LHCN-M2 (cell line): ENCODE results near the gene HSD17B1. TPM values are rescaled to one million over a fixed set of nuclear protein-coding genes. Genes with fewer than 3 reads are reported as not detected.
A peak's percentile ranks its signal among the peaks of the same experiment; 100 is the strongest.

ENCODE experiments used
- DNase-seq: peaks from one replicate; pipeline ENCODE4 v3.0.0-alpha.2; 2012; ENCODE audit warnings: low read depth
- total RNA-seq: library from RNA; depleted of rRNA; stranded (reverse); fragments of >200 nt; gene quantifications from 2 replicates; pipeline ENCODE4 v1.2.3, GENCODE V29; 2014

Gene HSD17B1
- total RNA-seq, 1 experiment from 2014 or later: 0.34 TPM

DNA sequence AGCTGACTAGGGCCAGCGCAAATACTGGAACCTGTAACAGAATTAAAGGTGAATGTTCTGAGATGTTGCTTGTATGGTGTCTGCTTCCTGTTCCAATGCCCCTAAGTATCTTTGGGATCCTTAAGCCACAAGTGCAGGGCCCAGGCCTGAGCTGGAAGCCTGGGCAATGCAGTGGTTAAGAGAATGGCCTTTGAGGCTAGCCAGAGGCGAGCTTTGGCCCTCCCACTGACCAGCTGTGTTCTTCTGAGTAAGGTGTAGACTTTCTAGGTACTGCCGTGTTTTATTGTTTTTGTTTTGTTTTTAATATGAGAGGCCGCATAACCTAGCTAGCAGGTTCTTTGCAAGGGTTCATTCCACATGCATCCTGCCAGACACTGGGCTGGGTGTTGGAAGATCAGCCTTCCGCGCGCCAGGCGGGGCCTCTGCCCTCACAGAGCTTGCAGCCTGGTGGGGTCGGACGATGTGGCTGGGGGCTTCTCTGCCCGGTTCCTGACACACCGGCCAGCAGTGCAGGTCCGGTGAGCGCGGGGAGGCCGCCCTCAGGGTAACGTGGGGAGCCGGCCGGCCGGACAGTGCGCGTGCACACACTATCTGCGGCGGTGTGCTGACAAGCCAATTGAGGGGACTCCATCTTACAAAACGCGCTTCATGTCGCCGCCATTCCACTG, 13.6 kb downstream of the HSD17B1 start:
- no peak for DNase-seq

GRCh38 chr17:42566883-42567573, 14.3 kb downstream of the HSD17B1 start, which contains the start of gene MLX:
MLX (plus strand) TSS chr17:42567100; CDS start chr17:42567125, 25 bp downstream.
- peak; percentile 86 for DNase-seq

DNA sequence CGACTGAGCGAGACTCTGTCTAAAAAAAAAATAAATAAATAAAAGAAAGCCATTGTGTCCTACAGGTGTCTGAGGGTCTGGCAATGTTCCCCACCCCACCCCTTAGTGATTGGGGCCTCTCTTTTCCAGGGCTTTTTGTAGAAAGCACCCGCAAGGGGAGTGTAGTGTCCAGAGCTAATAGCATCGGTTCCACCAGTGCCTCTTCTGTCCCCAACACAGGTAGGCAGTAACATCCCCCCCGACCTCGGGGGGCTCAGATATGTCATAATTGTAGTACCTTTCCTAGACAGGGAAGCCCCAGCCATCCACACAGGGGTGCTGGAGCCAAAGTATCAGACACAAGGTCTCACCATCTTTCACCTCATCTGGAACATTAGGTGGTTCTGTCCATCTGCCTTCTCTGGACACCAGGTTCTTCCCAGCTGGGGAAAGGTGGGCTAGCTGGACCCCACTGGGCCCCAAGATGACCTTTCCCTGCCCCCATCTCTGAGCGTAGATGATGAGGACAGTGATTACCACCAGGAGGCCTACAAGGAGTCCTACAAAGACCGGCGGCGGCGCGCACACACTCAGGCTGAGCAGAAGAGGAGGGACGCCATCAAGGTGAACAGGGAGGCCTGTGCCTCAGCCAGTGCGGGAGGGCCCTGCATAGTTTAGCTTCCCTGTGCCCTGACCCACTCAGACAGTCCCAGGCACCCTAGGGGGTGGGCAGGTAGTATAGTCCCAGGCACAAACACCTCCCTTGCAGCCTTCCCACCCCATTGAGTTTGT, 15.8 kb downstream of the HSD17B1 start:
- DNase-seq: no peak

DNA sequence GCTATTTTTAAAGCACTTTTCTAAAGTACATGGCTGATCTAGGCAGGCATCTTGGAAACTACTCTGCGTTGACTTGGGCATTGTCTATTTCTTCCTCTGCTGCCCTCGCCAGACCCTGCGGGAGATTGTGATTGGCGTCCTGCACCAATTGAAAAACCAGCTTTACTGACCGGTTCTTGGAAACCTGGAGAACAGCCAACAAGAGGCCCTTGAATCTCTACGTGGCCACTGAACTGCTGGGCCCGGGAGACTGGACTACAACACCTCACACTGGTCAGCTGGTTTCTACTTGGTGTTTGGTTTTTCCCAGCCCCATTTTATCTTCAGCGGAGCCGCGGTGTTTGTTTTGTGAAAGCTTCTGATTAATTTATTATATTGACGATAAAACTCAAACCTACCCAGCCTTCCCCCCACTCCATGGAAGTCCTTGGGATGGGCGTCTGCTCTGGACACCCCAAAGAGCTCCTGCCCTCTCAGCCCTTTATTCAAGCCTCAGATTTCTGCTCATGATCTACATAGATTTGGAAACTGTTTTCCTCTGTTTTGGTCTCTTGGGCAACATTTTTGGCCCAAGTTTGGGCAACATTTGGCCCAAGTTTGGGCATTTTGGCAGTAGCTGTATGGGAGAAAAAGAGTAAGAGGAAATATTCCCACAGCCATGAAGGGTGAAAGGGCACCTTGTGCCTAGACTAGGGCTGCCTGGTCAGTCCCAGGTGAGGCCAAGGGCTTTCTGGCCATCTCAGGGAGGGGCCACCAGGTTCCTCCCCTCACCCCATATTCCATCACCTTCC, 18.9 kb downstream of the HSD17B1 start:
- no peak for DNase-seq

GRCh38 chr17:42573095-42573494, 20.4 kb downstream of the HSD17B1 start:
- DNase-seq: no peak

DNA sequence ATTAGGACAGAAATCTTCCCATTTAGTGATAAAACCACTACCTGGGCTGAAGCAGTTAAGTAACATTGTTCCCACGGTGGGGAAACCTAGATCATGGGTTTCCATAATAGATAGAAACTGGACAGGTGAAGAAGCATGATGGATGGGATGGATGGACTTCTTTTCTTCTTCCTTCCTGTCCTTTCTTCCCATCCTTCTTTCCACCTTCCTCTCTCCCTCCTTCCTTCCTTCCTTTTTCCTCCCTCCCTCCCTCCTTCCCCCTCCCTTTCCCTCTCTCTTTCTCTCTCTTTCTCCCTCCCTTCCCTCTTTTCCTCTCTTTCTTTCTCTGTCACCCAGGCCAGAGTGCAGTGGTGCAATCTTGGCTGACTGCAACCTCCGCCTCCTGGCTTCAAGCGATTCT, 21.7 kb downstream of the HSD17B1 start:
- DNase-seq: no peak

DNA sequence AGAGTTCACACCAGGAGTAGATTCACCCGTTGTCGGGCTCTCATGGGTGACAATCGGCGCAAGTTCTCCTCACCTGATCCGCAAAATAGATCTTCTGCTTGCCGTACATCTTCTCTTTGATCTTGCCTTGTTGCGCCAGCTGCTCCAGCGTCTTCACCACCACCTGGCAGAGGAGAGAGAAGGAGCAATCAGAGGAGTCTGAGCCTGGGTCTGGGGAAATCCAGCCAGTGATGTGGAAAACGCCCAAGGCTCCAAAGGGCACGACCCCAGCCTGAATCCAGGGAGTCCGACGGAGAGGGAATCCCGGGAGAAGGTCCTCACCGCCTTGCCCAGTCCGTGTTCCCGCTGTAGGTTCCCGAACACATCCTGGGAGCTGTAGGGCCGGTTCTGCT, 24.4 kb downstream of the HSD17B1 start:
- DNase-seq: no peak

- DNase-seq: peak; percentile 92
Observed at GRCh38 chr17:42577532-42578281, 25.0 kb downstream of the HSD17B1 start, which contains the start of gene PSMC3IP. PSMC3IP (minus strand) TSS chr17:42577729; CDS start chr17:42577686, 43 bp downstream.

DNA sequence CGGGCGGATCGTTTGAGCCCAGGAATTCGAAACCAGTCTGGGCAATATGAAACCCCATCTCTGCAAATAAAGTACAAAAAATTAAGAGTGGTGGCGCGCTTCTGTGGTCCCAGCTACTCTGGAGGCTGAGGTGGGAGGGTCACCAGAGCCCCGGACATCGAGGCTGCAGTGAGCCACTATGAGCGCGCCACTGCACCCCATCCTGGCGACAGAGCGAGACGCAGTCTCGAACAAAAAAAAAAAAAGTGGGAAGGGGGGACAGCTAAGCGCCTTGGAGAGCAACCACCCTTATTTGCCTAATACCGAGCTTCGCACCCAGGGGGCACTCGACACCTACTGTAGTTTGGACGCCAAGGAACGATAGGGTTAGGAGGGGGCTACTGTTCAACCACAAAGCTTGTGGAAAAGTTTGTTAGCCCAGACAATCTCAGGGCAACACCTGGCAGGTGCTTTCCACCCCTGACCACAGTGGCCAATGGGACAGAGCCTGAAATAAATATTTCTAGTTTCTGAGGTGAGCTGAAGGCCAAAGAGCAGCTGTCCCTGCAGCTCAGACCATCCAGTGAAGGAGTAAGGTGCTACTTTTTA, 25.7 kb downstream of the HSD17B1 start:
- peak; percentile 74 for DNase-seq

GRCh38 chr17:42579794-42580551, 27.2 kb downstream of the HSD17B1 start:
- DNase-seq: no peak

- no peak for DNase-seq
Observed at GRCh38 chr17:42581744-42582270, 29.1 kb downstream of the HSD17B1 start.

DNA sequence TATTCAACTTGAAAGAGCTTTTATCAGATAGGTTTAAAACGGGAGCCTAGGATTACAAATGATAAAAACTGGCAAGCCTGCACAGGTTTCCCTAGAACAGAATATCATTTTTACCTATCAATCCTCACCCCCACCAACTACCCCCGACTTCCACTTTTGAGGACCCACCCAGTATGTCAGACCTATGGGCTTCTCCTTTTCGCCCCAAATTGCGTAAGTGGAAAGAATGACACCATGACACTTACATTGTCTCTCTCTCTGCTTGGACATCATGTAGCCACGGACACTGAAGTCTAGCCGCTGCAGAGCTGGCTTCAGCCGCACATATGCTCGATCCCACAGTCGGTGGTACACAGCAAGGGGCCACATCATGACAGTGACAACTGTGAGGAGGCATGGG, 32.2 kb downstream of the HSD17B1 start:
- no peak for DNase-seq

DNA sequence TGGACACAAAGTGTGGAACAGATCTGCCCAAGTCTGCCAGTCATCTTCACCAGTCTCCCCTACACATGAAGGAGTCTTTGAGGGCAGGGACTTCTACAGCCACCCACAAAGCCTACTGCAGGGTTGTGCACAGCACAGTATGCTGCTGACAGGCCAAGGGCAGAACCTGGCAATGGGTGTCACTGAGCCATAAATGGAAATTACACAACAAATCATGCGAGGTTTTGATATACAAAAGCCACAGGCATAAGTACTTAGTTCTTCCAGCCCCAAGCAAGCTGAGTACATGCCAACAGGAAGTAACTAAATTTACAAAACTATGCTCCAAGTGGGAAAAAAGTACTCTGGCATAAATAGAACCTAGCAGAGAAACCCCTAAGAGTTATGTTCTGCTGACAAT, 32.6 kb downstream of the HSD17B1 start:
- DNase-seq: no peak

DNA sequence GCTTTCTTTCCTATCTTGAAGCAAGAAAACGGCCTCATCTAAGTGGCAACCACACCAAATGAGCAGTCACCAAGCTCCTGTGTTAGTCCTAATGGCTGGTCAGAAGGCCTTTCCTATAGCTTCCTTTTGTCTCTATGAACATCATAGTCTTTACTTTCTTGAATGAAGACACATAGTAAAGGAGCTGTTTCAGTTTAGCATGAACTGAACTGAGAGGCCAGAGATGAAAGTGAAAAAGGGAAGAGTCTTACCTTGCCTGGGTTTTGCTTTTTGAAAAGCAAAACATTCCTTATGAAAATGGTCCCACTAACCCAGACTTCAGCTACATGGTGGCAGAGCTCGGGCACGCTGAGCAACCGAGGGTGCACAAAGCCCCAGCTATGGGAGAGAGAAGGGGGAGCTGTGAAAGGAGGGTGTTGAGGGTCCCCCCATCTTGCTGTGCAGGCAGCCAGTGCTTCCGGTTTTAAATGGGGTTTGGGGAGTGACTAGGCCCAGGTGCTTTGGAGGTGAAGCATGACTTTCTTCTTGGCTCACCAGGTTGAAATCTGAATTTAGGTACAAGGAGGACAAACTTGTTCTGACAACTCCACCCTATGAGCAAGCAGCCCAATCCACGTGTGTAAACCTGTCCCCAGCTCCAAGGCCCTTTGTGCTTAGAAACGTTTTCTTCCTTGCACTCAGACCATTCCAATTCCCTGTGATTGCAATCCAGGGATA, 33.9 kb downstream of the HSD17B1 start:
- no peak for DNase-seq

- DNase-seq: no peak
Observed at GRCh38 chr17:42590886-42591285, 38.2 kb downstream of the HSD17B1 start.

GRCh38 chr17:42591411-42591810, 38.7 kb downstream of the HSD17B1 start:
- no peak for DNase-seq

- no peak for DNase-seq
Observed at GRCh38 chr17:42596386-42596785, 43.7 kb downstream of the HSD17B1 start.

GRCh38 chr17:42598905-42599304, 46.2 kb downstream of the HSD17B1 start:
- no peak for DNase-seq

DNA sequence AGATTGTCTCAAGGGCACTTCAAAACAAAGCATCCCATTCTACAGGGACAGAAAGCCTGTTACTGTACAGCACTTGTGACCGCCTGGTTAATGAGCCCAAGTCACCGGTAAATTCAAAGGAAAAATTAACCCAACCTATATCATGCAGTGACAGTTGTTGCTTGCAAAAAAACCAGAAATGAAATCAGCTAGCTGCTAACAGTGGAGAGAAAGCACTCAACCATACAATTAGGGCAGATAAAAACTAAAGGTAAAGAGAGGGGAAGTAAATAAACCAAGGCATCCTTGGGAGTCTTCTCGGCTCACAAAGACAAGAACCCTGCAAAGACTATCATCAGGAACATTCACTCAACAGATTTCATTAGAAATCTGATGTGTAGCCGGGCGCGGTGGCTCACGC, 50.6 kb downstream of the HSD17B1 start:
- no peak for DNase-seq
